WI38 (cell line): ENCODE results near the gene AMD1.

ENCODE experiments used
- H3K4me3 ChIP-seq: 2 replicates; pipeline ENCODE4 v1.5.1; 2011; ENCODE audit warnings: low read depth, mild to moderate bottlenecking, control low read depth, low read length
- CTCF ChIP-seq: IDR thresholded peaks from 2 replicates; pipeline ENCODE4 v1.5.1; 2012; ENCODE audit warnings: low read depth, mild to moderate bottlenecking, control low read depth, low read length

The AMD1 gene

GRCh38 chr6:110849781-110850180 lies 24.8 kb upstream of the AMD1 start:
- no peak overlapping the region for H3K4me3 ChIP-seq
- no peak for TF ChIP-seq CTCF

- no peak overlapping the region for H3K4me3 ChIP-seq
- TF ChIP-seq CTCF, result no peak
Measured at GRCh38 chr6:110852773-110853172, 21.8 kb upstream of the AMD1 start.

- no peak overlapping the region for H3K4me3 ChIP-seq
- no peak for TF ChIP-seq CTCF
Measured at GRCh38 chr6:110853754-110854477, 20.7 kb upstream of the AMD1 start.

DNA sequence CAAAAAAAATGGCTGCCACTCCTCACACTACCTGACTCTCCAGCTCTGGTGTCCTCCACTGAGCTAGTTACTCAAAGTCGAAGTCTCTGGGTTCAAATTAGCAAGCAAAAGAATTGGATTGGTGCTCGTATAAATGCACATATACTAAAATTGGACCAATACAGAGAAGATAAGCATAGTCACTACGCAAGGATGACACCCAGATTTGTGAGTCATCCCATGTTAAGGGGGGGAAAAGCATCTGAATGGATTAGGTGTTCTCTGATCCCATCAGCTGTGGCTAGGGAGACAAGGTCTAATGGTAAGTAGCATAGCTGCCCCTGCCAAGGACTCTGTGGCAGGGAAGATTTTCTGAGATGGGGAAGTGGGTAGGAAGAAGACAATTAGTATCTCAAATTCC lies 18.3 kb upstream of the AMD1 start:
- no peak overlapping the region for H3K4me3 ChIP-seq
- no peak for TF ChIP-seq CTCF

DNA sequence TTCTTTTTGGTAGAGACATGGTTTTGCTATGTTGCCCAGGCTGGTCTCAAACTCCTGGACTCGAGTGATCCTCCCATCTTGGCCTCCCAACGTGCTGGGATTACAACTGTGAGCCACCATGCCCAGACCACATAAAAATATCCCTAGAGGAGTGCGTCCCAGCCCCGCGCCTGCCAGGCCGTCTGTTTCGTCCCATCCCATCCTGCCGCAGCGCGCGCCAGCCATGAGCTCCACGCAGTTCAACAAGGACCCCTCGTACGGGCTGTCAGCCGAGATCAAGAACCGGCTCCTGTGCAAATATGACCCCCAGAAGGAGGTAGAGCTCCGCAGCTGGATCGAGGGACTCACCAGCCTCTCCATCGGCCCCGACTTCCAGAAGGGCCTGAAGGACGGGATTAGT lies 16.6 kb upstream of the AMD1 start:
- H3K4me3 ChIP-seq, result no peak overlapping the region
- TF ChIP-seq CTCF, result no peak

GRCh38 chr6:110858562-110859214 lies 15.9 kb upstream of the AMD1 start:
- no peak for TF ChIP-seq CTCF
- no peak overlapping the region for H3K4me3 ChIP-seq

- no peak overlapping the region for H3K4me3 ChIP-seq
- no peak for TF ChIP-seq CTCF
Measured at GRCh38 chr6:110859335-110859792, 15.2 kb upstream of the AMD1 start.
